ENCODE data around the gene TREML4.

- no peak for TF ChIP-seq CTCF (IDR thresholded peaks at IDR 0.05)
- TF ChIP-seq POLR2A (IDR thresholded peaks at IDR 0.05), result no peak
Observed at GRCh38 chr6:41226752-41227151, 1.4 kb upstream of the TREML4 start.
